Natural killer cell treated with Interleukin-12 subunit alpha and Interleukin-12 subunit beta and Interleukin-15 and Interleukin-18, amount 100 ng/mL, for 72 hours (primary cell): ENCODE results near the gene EN2. TPM values are rescaled to one million over a fixed set of nuclear protein-coding genes. Genes with fewer than 3 reads are reported as not detected.

Experiments
- ATAC-seq, 2 donors: fragments of 150-1000 bp; cut with Tn5 transposase in 1 of 2; sonication (Bioruptor Pico), chemical (Tn5 transposase) in 1 of 2; 2 replicates each; pipeline ENCODE4 v1.10.0; 2021
- DNase-seq: peaks from one replicate; pipeline ENCODE4 v3.0.0; 2022; ENCODE audit warnings: low spot score
- H3K27ac Mint-ChIP-seq, 2 donors: 1 replicate in 1 of 2; 2 replicates in 1 of 2; pipeline ENCODE4 v1.8.0; 2022; ENCODE audit warnings: mixed read lengths in 2 of 2, mild to moderate bottlenecking in 1 of 2, moderate library complexity in 1 of 2
- H3K27me3 Mint-ChIP-seq, 2 donors: 1 replicate in 1 of 2; 2 replicates in 1 of 2; pipeline ENCODE4 v1.8.0; 2022; ENCODE audit warnings: mixed read lengths in 2 of 2
- H3K36me3 Mint-ChIP-seq: one replicate; pipeline ENCODE4 v1.8.0; 2022; ENCODE audit warnings: mixed read lengths
- H3K4me1 Mint-ChIP-seq, 2 donors: 1 replicate in 1 of 2; 2 replicates in 1 of 2; pipeline ENCODE4 v1.8.0; 2022; ENCODE audit warnings: low read depth in 2 of 2, mixed read lengths in 2 of 2, mild to moderate bottlenecking in 1 of 2
- H3K4me3 Mint-ChIP-seq: one replicate; pipeline ENCODE4 v1.8.0; 2022; ENCODE audit warnings: mixed read lengths
- H3K9me3 Mint-ChIP-seq: 2 replicates; pipeline ENCODE4 v1.8.0; 2022; ENCODE audit warnings: mixed read lengths
- total RNA-seq, 2 donors: library from RNA; stranded (reverse); gene quantifications; one replicate each; pipeline ENCODE4 v1.2.3, GENCODE V29; 2022

The EN2 gene
- total RNA-seq, 2 donors from 2014 or later: 0.07 TPM; not detected in 1

- Mint-ChIP-seq H3K27ac (no peak overlapping the region), H3K4me1 (peaks cover 13 to 16% of the 10 kb centered on the region in 2 donors), H3K27me3 (peaks cover 20 to 28% of the 10 kb centered on the region in 2 donors), H3K4me3 (no peak overlapping the region), H3K36me3 (peaks cover 6% of the 10 kb centered on the region), H3K9me3 (peaks cover 4% of the 10 kb centered on the region)
- DNase-seq: no peak
- ATAC-seq: no peak
Measured at GRCh38 chr7:155495440-155496248, 37.7 kb downstream of the EN2 start.

- Mint-ChIP-seq H3K36me3 (no peaks in the 10 kb centered on the region), H3K9me3 (no peaks in the 10 kb centered on the region), H3K27ac (no peak overlapping the region), H3K4me1 (peaks cover 7 to 8% of the 10 kb centered on the region in 2 donors), H3K4me3 (no peak overlapping the region), H3K27me3 (peaks cover 21 to 36% of the 10 kb centered on the region in 2 donors)
- ATAC-seq: peak in 1 of 2 donors; percentile 22
- DNase-seq: no peak
Measured at GRCh38 chr7:155496267-155497005, 38.5 kb downstream of the EN2 start.

GRCh38 chr7:155497149-155497901 lies 39.4 kb downstream of the EN2 start:
- Mint-ChIP-seq H3K4me3 (no peak overlapping the region), H3K9me3 (no peaks in the 10 kb centered on the region), H3K36me3 (no peaks in the 10 kb centered on the region), H3K27ac (no peak overlapping the region), H3K4me1 (no peaks in the 10 kb centered on the region), H3K27me3 (peaks cover 24 to 45% of the 10 kb centered on the region in 2 donors)
- DNase-seq: no peak
- peak; percentile 51 to 67 for ATAC-seq

GRCh38 chr7:155505422-155505793 lies 47.5 kb downstream of the EN2 start:
- H3K36me3 Mint-ChIP-seq: peaks cover 4% of the 10 kb centered on the region
- H3K9me3 Mint-ChIP-seq: no peaks in the 10 kb centered on the region
- H3K27ac Mint-ChIP-seq: no peak overlapping the region
- DNase-seq (no peak), ATAC-seq (no peak)
- peaks cover 13 to 14% of the 10 kb centered on the region in 2 donors for H3K4me1 Mint-ChIP-seq
- no peak overlapping the region for H3K4me3 Mint-ChIP-seq
- peaks cover 54 to 95% of the 10 kb centered on the region in 2 donors for H3K27me3 Mint-ChIP-seq

- no peak for ATAC-seq
- Mint-ChIP-seq H3K36me3 (peaks cover 4% of the 10 kb centered on the region), H3K4me1 (peaks cover 13 to 14% of the 10 kb centered on the region in 2 donors), H3K4me3 (peak overlapping the region; percentile 36), H3K27ac (no peak overlapping the region), H3K9me3 (no peaks in the 10 kb centered on the region), H3K27me3 (peaks cover 57 to 94% of the 10 kb centered on the region in 2 donors)
- no peak for DNase-seq
Measured at GRCh38 chr7:155506854-155507337, 49.0 kb downstream of the EN2 start.

- no peaks in the 10 kb centered on the region for H3K9me3 Mint-ChIP-seq
- no peak overlapping the region for H3K4me3 Mint-ChIP-seq
- H3K36me3 Mint-ChIP-seq: peaks cover 4% of the 10 kb centered on the region
- ATAC-seq (no peak), DNase-seq (no peak)
- peaks cover 13 to 14% of the 10 kb centered on the region in 2 donors for H3K4me1 Mint-ChIP-seq
- no peak overlapping the region for H3K27ac Mint-ChIP-seq
- H3K27me3 Mint-ChIP-seq: peaks cover 58 to 94% of the 10 kb centered on the region in 2 donors
Measured at GRCh38 chr7:155507576-155507975, 49.6 kb downstream of the EN2 start.

GRCh38 chr7:155508376-155509358 lies 50.7 kb downstream of the EN2 start:
- Mint-ChIP-seq H3K4me1 (peaks cover 13 to 14% of the 10 kb centered on the region in 2 donors), H3K36me3 (peaks cover 4% of the 10 kb centered on the region), H3K4me3 (peak overlapping the region; percentile 46), H3K9me3 (no peaks in the 10 kb centered on the region), H3K27ac (no peak overlapping the region), H3K27me3 (peaks cover 52 to 94% of the 10 kb centered on the region in 2 donors)
- no peak for ATAC-seq
- no peak for DNase-seq

- ATAC-seq: no peak
- Mint-ChIP-seq H3K9me3 (no peaks in the 10 kb centered on the region), H3K36me3 (peaks cover 4% of the 10 kb centered on the region)
Measured at GRCh38 chr7:155509359-155509724, 51.4 kb downstream of the EN2 start.

GRCh38 chr7:155509725-155510551 lies 52.0 kb downstream of the EN2 start:
- Mint-ChIP-seq H3K4me3 (peak overlapping the region; percentile 39), H3K4me1 (peaks cover 13 to 14% of the 10 kb centered on the region in 2 donors), H3K27ac (no peak overlapping the region), H3K27me3 (peaks cover 56 to 90% of the 10 kb centered on the region in 2 donors), H3K36me3 (peaks cover 4% of the 10 kb centered on the region), H3K9me3 (no peaks in the 10 kb centered on the region)
- ATAC-seq (no peak), DNase-seq (no peak)

More at GRCh38 chr7:155509359-155509724, 51.4 kb downstream of the EN2 start:
- H3K27ac Mint-ChIP-seq: no peak overlapping the region
- H3K27me3 Mint-ChIP-seq: peaks cover 56 to 94% of the 10 kb centered on the region in 2 donors
- peak overlapping the region; percentile 46 for H3K4me3 Mint-ChIP-seq
- peaks cover 13 to 14% of the 10 kb centered on the region in 2 donors for H3K4me1 Mint-ChIP-seq
- DNase-seq: no peak

- H3K27me3 Mint-ChIP-seq: peaks cover 57 to 90% of the 10 kb centered on the region in 2 donors
- H3K4me1 Mint-ChIP-seq: peaks cover 13 to 14% of the 10 kb centered on the region in 2 donors
- H3K9me3 Mint-ChIP-seq: no peaks in the 10 kb centered on the region
- DNase-seq (no peak), ATAC-seq (no peak)
- no peak overlapping the region for H3K4me3 Mint-ChIP-seq
- H3K36me3 Mint-ChIP-seq: peaks cover 4% of the 10 kb centered on the region
- no peak overlapping the region for H3K27ac Mint-ChIP-seq
Measured at GRCh38 chr7:155510975-155511701, 53.2 kb downstream of the EN2 start.

GRCh38 chr7:155511702-155511996 lies 53.7 kb downstream of the EN2 start:
- no peak for DNase-seq
- no peaks in the 10 kb centered on the region for H3K9me3 Mint-ChIP-seq
- H3K36me3 Mint-ChIP-seq: peaks cover 4% of the 10 kb centered on the region

More at GRCh38 chr7:155511702-155511996, 53.7 kb downstream of the EN2 start:
- H3K4me1 Mint-ChIP-seq: peaks cover 12 to 14% of the 10 kb centered on the region in 2 donors
- no peak overlapping the region for H3K4me3 Mint-ChIP-seq
- no peak overlapping the region for H3K27ac Mint-ChIP-seq
- H3K27me3 Mint-ChIP-seq: peaks cover 55 to 85% of the 10 kb centered on the region in 2 donors
- ATAC-seq: no peak
